ENCODE data around the gene LCE2C. TPM values are rescaled to one million over a fixed set of nuclear protein-coding genes. Genes with fewer than 3 reads are reported as not detected.
"Not testable (repeated sequence)": the region's sequence is repeated elsewhere in the genome, so short reads cannot be mapped to it uniquely, and the experiment has no call there.

LCE2C gene
- total RNA-seq, 2 donors from 2014 or later: not detected

GRCh38 chr1:152646656-152647055 is 28.4 kb upstream of the LCE2C start:
- no peak overlapping the region for H3K27ac ChIP-seq
- intact Hi-C loops (cut with DNase I): no loop called here
- no peaks in the 10 kb centered on the region for H3K27me3 ChIP-seq
- no peaks in the 10 kb centered on the region for H3K9me3 ChIP-seq
- no peak for TF ChIP-seq CTCF (IDR thresholded peaks at IDR 0.05)
- no peaks in the 10 kb centered on the region for H3K4me1 ChIP-seq
- no peak overlapping the region for H3K4me3 ChIP-seq
- no peaks in the 10 kb centered on the region for H3K36me3 ChIP-seq
- no peak for DNase-seq
- no peak overlapping the region for H3K9ac ChIP-seq (ENCODE audit: low read depth in 2 of 2, low read length in 2 of 2)

GRCh38 chr1:152654110-152654509 is 21.0 kb upstream of the LCE2C start:
- Histone ChIP-seq H3K36me3 (no peaks in the 10 kb centered on the region), H3K4me1 (no peaks in the 10 kb centered on the region), H3K27ac (no peak overlapping the region), H3K9ac (ENCODE audit: low read depth in 2 of 2, low read length in 2 of 2) (no peak overlapping the region), H3K9me3 (no peaks in the 10 kb centered on the region), H3K27me3 (no peaks in the 10 kb centered on the region), H3K4me3 (no peak overlapping the region)
- peak; percentile 72 for DNase-seq
- intact Hi-C loops (cut with DNase I): no loop called here
- TF ChIP-seq CTCF (IDR thresholded peaks at IDR 0.05): peak; percentile 57

GRCh38 chr1:152656459-152656858 is 18.6 kb upstream of the LCE2C start:
- Histone ChIP-seq H3K27ac (no peak overlapping the region), H3K27me3 (no peaks in the 10 kb centered on the region), H3K9me3 (no peaks in the 10 kb centered on the region), H3K36me3 (no peaks in the 10 kb centered on the region), H3K9ac (ENCODE audit: low read depth in 2 of 2, low read length in 2 of 2) (no peak overlapping the region), H3K4me3 (no peak overlapping the region), H3K4me1 (no peaks in the 10 kb centered on the region)
- intact Hi-C loops (cut with DNase I): no loop called here
- no peak for DNase-seq
- no peak for TF ChIP-seq CTCF (IDR thresholded peaks at IDR 0.05)

- no peaks in the 10 kb centered on the region for H3K4me1 ChIP-seq
- no peaks in the 10 kb centered on the region for H3K27me3 ChIP-seq
- no peak overlapping the region for H3K27ac ChIP-seq
- no peaks in the 10 kb centered on the region for H3K9me3 ChIP-seq
- no peak for DNase-seq
- intact Hi-C loops (cut with DNase I): no loop called here
- TF ChIP-seq CTCF (IDR thresholded peaks at IDR 0.05): no peak
- H3K36me3 ChIP-seq: no peaks in the 10 kb centered on the region
- no peak overlapping the region for H3K9ac ChIP-seq (ENCODE audit: low read depth in 2 of 2, low read length in 2 of 2)
- H3K4me3 ChIP-seq: no peak overlapping the region
These were observed 17.4 kb upstream of the LCE2C start for GRCh38 chr1:152657677-152658076.

- TF ChIP-seq CTCF (IDR thresholded peaks at IDR 0.05): no peak
- intact Hi-C loops (cut with DNase I): no loop called here
- H3K4me1 ChIP-seq: no peaks in the 10 kb centered on the region
- no peak for DNase-seq
- H3K9ac ChIP-seq (ENCODE audit: low read depth in 2 of 2, low read length in 2 of 2): no peak overlapping the region
- no peaks in the 10 kb centered on the region for H3K27me3 ChIP-seq
- no peaks in the 10 kb centered on the region for H3K9me3 ChIP-seq
- H3K27ac ChIP-seq: no peak overlapping the region
- H3K4me3 ChIP-seq: no peak overlapping the region
- H3K36me3 ChIP-seq: no peaks in the 10 kb centered on the region
These were observed 16.4 kb upstream of the LCE2C start for GRCh38 chr1:152658649-152659048.

- no peaks in the 10 kb centered on the region for H3K4me1 ChIP-seq
- H3K36me3 ChIP-seq: no peaks in the 10 kb centered on the region
- no peak within 1 kb of the TSS for H3K27ac ChIP-seq
- intact Hi-C loops (cut with DNase I): no loop called here
- no peak within 1 kb of the TSS for H3K4me3 ChIP-seq
- DNase-seq: no peak
- H3K27me3 ChIP-seq: no peaks in the 10 kb centered on the region
- no peak within 1 kb of the TSS for H3K9ac ChIP-seq (ENCODE audit: low read depth in 2 of 2, low read length in 2 of 2)
- no peak for TF ChIP-seq CTCF (IDR thresholded peaks at IDR 0.05)
- H3K9me3 ChIP-seq: no peaks in the 10 kb centered on the region
These were observed 12.0 kb upstream of the LCE2C start, which contains the start of gene LCE2D for GRCh38 chr1:152663098-152663497. Gene LCE2D, plus strand, starts transcription at chr1:152663380. Its CDS starts 726 bp downstream, at chr1:152664106.

- H3K27ac ChIP-seq; H3K27me3 ChIP-seq; intact Hi-C loops (cut with DNase I); DNase-seq; H3K36me3 ChIP-seq; H3K4me1 ChIP-seq; H3K4me3 ChIP-seq; H3K9ac ChIP-seq (ENCODE audit: low read depth in 2 of 2, low read length in 2 of 2); H3K9me3 ChIP-seq: not testable (repeated sequence)
These were observed 8.9 kb upstream of the LCE2C start for GRCh38 chr1:152666171-152666570.
